Placental epithelial cell (primary cell): ENCODE results near the gene FAM174B. TPM values are rescaled to one million over a fixed set of nuclear protein-coding genes. Genes with fewer than 3 reads are reported as not detected.

Experiments
- total RNA-seq: library from RNA; depleted of rRNA; stranded (reverse); fragments of >200 nt; gene quantifications from 2 replicates; pipeline ENCODE4 v1.2.3, GENCODE V29; 2012

The FAM174B gene
- 10.3 and 11.4 TPM in 2 replicates for total RNA-seq

GRCh38 chr15:92655178-92655995 lies at the start of gene FAM174B:
Gene FAM174B (minus strand): TSS chr15:92655775.

Other genes with a start within 250 kb of the FAM174B start
- 105 and 106 TPM in 2 replicates for gene CHD2, start 244.5 kb upstream of the FAM174B start, total RNA-seq